H9 (cell line): ENCODE results near the gene ZNF804A. TPM values are rescaled to one million over a fixed set of nuclear protein-coding genes. Genes with fewer than 3 reads are reported as not detected.

ENCODE experiments used
- DNase-seq: peaks from one replicate; pipeline ENCODE4 v3.0.0-alpha.2; 2017
- H2AFZ ChIP-seq: one replicate; pipeline ENCODE4 v1.6.1; 2013; ENCODE audit warnings: mild to moderate bottlenecking, low read length, control low read depth, moderate library complexity
- H2AK5ac ChIP-seq: 2 replicates; pipeline ENCODE4 v1.6.1; 2013; ENCODE audit warnings: low read length, control low read depth, mixed read lengths; ENCODE audit not compliant: insufficient read length
- H2BK120ac ChIP-seq: one replicate; pipeline ENCODE4 v1.6.1; 2013; ENCODE audit warnings: low read depth, mild to moderate bottlenecking, low read length, control low read depth, inconsistent platforms; ENCODE audit not compliant: poor library complexity, severe bottlenecking
- H2BK12ac ChIP-seq: 2 replicates; pipeline ENCODE4 v1.6.1; 2013; ENCODE audit warnings: low read length, control low read depth, mixed read lengths, low read depth; ENCODE audit not compliant: insufficient read length
- H2BK15ac ChIP-seq: 2 replicates; pipeline ENCODE4 v1.6.1; 2013; ENCODE audit warnings: low read depth, low read length, control low read depth
- H2BK20ac ChIP-seq: one replicate; pipeline ENCODE4 v1.6.1; 2013; ENCODE audit warnings: low read depth, mild to moderate bottlenecking, low read length, control low read depth, inconsistent platforms; ENCODE audit not compliant: poor library complexity, severe bottlenecking
- H2BK5ac ChIP-seq: 2 replicates; pipeline ENCODE4 v1.6.1; 2013; ENCODE audit warnings: low read length, control low read depth, mixed read lengths; ENCODE audit not compliant: insufficient read length
- H3K14ac ChIP-seq: 2 replicates; pipeline ENCODE4 v1.6.1; 2013; ENCODE audit warnings: low read length, control low read depth; ENCODE audit not compliant: insufficient read depth
- H3K18ac ChIP-seq: 2 replicates; pipeline ENCODE4 v1.6.1; 2013; ENCODE audit warnings: low read depth, mild to moderate bottlenecking, mixed read lengths, low read length, control low read depth; ENCODE audit not compliant: insufficient read length
- H3K23ac ChIP-seq: 2 replicates; pipeline ENCODE4 v1.6.1; 2013; ENCODE audit warnings: low read length, control low read depth, mixed read lengths, low read depth; ENCODE audit not compliant: insufficient read length
- H3K23me2 ChIP-seq: 2 replicates; pipeline ENCODE4 v1.6.1; 2013; ENCODE audit warnings: low read depth, mild to moderate bottlenecking, mixed read lengths, low read length, control low read depth; ENCODE audit not compliant: insufficient read length, poor library complexity, severe bottlenecking
- H3K27ac ChIP-seq: 2 replicates; pipeline ENCODE4 v1.5.1; 2013; ENCODE audit warnings: low read length, control low read depth, mixed read lengths, low read depth; ENCODE audit not compliant: insufficient read length
- H3K27me3 ChIP-seq: 2 replicates; pipeline ENCODE4 v1.6.1; 2013; ENCODE audit warnings: low read length, control low read depth, inconsistent platforms; ENCODE audit not compliant: insufficient read depth
- H3K4ac ChIP-seq: 2 replicates; pipeline ENCODE4 v1.6.1; 2013; ENCODE audit warnings: low read depth, mild to moderate bottlenecking, control low read depth, inconsistent platforms, low read length, moderate library complexity
- H3K4me1 ChIP-seq: 2 replicates; pipeline ENCODE4 v1.6.1; 2013; ENCODE audit warnings: low read length, control low read depth, inconsistent platforms; ENCODE audit not compliant: insufficient read depth
- H3K4me2 ChIP-seq: 2 replicates; pipeline ENCODE4 v1.6.1; 2013; ENCODE audit warnings: low read length, control low read depth, mixed read lengths; ENCODE audit not compliant: insufficient read length, insufficient read depth
- H3K56ac ChIP-seq: 2 replicates; pipeline ENCODE4 v1.6.1; 2013; ENCODE audit warnings: low read depth, mild to moderate bottlenecking, mixed read lengths, low read length, control low read depth; ENCODE audit not compliant: insufficient read length
- H3K79me1 ChIP-seq: 2 replicates; pipeline ENCODE4 v1.6.1; 2013; ENCODE audit warnings: low read depth, mild to moderate bottlenecking, moderate library complexity, low read length, control low read depth, inconsistent platforms; ENCODE audit not compliant: insufficient read depth, poor library complexity, severe bottlenecking
- H3K79me2 ChIP-seq: 2 replicates; pipeline ENCODE4 v1.6.1; 2013; ENCODE audit warnings: low read length, control low read depth, inconsistent platforms; ENCODE audit not compliant: insufficient read depth
- H3K9ac ChIP-seq: 2 replicates; pipeline ENCODE4 v1.6.1; 2013; ENCODE audit warnings: low read length, control low read depth, mixed read lengths; ENCODE audit not compliant: insufficient read length; ENCODE audit errors: extremely low read depth
- H3K9me3 ChIP-seq: one replicate; pipeline ENCODE4 v1.6.1; 2013; ENCODE audit warnings: low read depth, low read length, inconsistent platforms; ENCODE audit not compliant: control insufficient read depth
- H3T11ph ChIP-seq: one replicate; pipeline ENCODE4 v1.6.1; 2013; ENCODE audit warnings: mild to moderate bottlenecking, low read length, control low read depth, inconsistent platforms
- H4K20me1 ChIP-seq: one replicate; pipeline ENCODE4 v1.6.1; 2013; ENCODE audit not compliant: control insufficient read depth, insufficient read length, insufficient read depth
- H4K5ac ChIP-seq: 2 replicates; pipeline ENCODE4 v1.6.1; 2013; ENCODE audit warnings: low read depth, mild to moderate bottlenecking, mixed read lengths, low read length, control low read depth; ENCODE audit not compliant: insufficient read length
- H4K8ac ChIP-seq: replicated peaks from 2 replicates; pipeline ENCODE4 v1.6.1; 2013; ENCODE audit warnings: low read length, control low read depth, mixed read lengths, low read depth; ENCODE audit not compliant: insufficient read length
- H4K91ac ChIP-seq: 2 replicates; pipeline ENCODE4 v1.6.1; 2013; ENCODE audit warnings: low read depth, mild to moderate bottlenecking, moderate library complexity, mixed read lengths, low read length, control low read depth; ENCODE audit not compliant: insufficient read length
- H3K27ac Mint-ChIP-seq, 3 experiments: 2 replicates in 2 of 3; 3 replicates in 1 of 3; pipeline ENCODE4 v1.8.0; 2020 to 2021; ENCODE audit warnings: mixed read lengths in 3 of 3, mild to moderate bottlenecking in 1 of 3, moderate library complexity in 1 of 3
- H3K27me3 Mint-ChIP-seq: 2 replicates; pipeline ENCODE4 v1.8.0; 2021; ENCODE audit warnings: low read depth, mild to moderate bottlenecking, moderate library complexity, mixed read lengths
- H3K36me3 Mint-ChIP-seq, 3 experiments: 2 replicates in 2 of 3; 3 replicates in 1 of 3; pipeline ENCODE4 v1.8.0; 2020 to 2021; ENCODE audit warnings: low read depth in 3 of 3, mixed read lengths in 3 of 3; ENCODE audit not compliant: insufficient read depth in 1 of 3
- H3K4me1 Mint-ChIP-seq, 2 experiments: 2 replicates each; pipeline ENCODE4 v1.8.0; 2020; ENCODE audit warnings: mixed read lengths in 2 of 2
- H3K4me3 Mint-ChIP-seq, 2 experiments: 2 replicates in 1 of 2; 3 replicates in 1 of 2; pipeline ENCODE4 v1.8.0; 2020 to 2021; ENCODE audit warnings: mild to moderate bottlenecking in 2 of 2, mixed read lengths in 2 of 2, moderate library complexity in 1 of 2
- H3K9me3 Mint-ChIP-seq, 2 experiments: 2 replicates in 1 of 2; 3 replicates in 1 of 2; pipeline ENCODE4 v1.8.0; 2020; ENCODE audit warnings: mild to moderate bottlenecking in 2 of 2, mixed read lengths in 2 of 2, moderate library complexity in 1 of 2
- CTCF ChIP-seq: fragments of 200-600 bp; sonication (generic); conservative IDR thresholded peaks from 3 replicates; pipeline ENCODE4 v1.8.0; 2021; ENCODE audit warnings: antibody characterized with exemption, mild to moderate bottlenecking
- WGBS: extraction: QIAGEN DNeasy Blood & Tissue Kit; methylation state at CpG from one replicate; pipeline ENCODE4 v1.1.7; 2013; ENCODE audit warnings: missing lambda C conversion rate, low lambda C conversion rate, mixed read lengths; ENCODE audit not compliant: insufficient read length; ENCODE audit errors: extremely low coverage; 5-methylcytosine and 5-hydroxymethylcytosine counted together
- total RNA-seq: library from RNA; stranded (reverse); gene quantifications from 2 replicates; pipeline ENCODE4 v1.2.1, GENCODE V29; 2021

The ZNF804A gene
- total RNA-seq, 1 experiment from 2014 or later, result not detected

- Histone ChIP-seq H3K9me3 (no peaks in the 10 kb centered on the region), H4K20me1 (no peaks in the 10 kb centered on the region), H3K14ac (no peak overlapping the region), H2BK15ac (no peak overlapping the region), H4K91ac (no peak overlapping the region), H3K27me3 (no peaks in the 10 kb centered on the region), H3T11ph (no peak overlapping the region), H2BK20ac (no peak overlapping the region), H2AK5ac (no peak overlapping the region), H3K27ac (no peak overlapping the region), H3K56ac (no peak overlapping the region), H3K9ac (no peak overlapping the region), H2BK120ac (no peak overlapping the region), H3K23me2 (no peaks in the 10 kb centered on the region), H2BK5ac (no peak overlapping the region), H4K8ac (no peak overlapping the region), H3K18ac (no peak overlapping the region), H3K4me2 (no peak overlapping the region), H4K5ac (no peak overlapping the region), H2AFZ (no peak overlapping the region), H3K4ac (no peak overlapping the region), H3K79me2 (no peaks in the 10 kb centered on the region), H3K4me1 (no peaks in the 10 kb centered on the region), H2BK12ac (no peak overlapping the region), H3K79me1 (no peaks in the 10 kb centered on the region), H3K23ac (no peak overlapping the region)
- DNase-seq, result no peak
- WGBS, result no CpG with 5 or more reads among the region's 4 CpGs
- no peak for TF ChIP-seq CTCF
- no peak overlapping the region for H3K27ac Mint-ChIP-seq
- no peaks in the 10 kb centered on the region for H3K27me3 Mint-ChIP-seq
- H3K4me3 Mint-ChIP-seq, result no peak overlapping the region
- H3K4me1 Mint-ChIP-seq, result peaks cover 9 to 10% of the 10 kb centered on the region in 2 experiments
- no peaks in the 10 kb centered on the region for H3K36me3 Mint-ChIP-seq
- peaks cover 0 to under 1% of the 10 kb centered on the region in 2 experiments; a peak in 2 of 5 replicates for H3K9me3 Mint-ChIP-seq
These were observed 201.1 kb downstream of the ZNF804A start for GRCh38 chr2:184799379-184799778.
